HepG2 (cell line): Measurements from ENCODE around the gene UTS2R. TPM values are rescaled to one million over a fixed set of nuclear protein-coding genes. Genes with fewer than 3 reads are reported as not detected.

Experiments
- BCL6 ChIP-seq: IDR thresholded peaks from 2 replicates; pipeline ENCODE4 v1.6.1; 2016; ENCODE audit warnings: missing genetic modification reagents, missing compliant biosample characterization
- KDM3A ChIP-seq: IDR thresholded peaks from 2 replicates; pipeline ENCODE4 v1.6.1; 2018; ENCODE audit warnings: low read depth, missing compliant biosample characterization
- MAFK ChIP-seq, 2 experiments: IDR thresholded peaks in 1 of 2; conservative IDR thresholded peaks in 1 of 2; 2 replicates each; pipeline ENCODE4 v1.6.1; 2011; ENCODE audit warnings: improper control_type of control experiment in 2 of 2, low read length in 2 of 2
- NCOA2 ChIP-seq: sonication (generic); formaldehyde crosslinking; IDR thresholded peaks from 2 replicates; pipeline ENCODE4 v1.8.0; 2022; ENCODE audit warnings: inconsistent platforms
- PAX8 ChIP-seq: sonication (generic); formaldehyde crosslinking; IDR thresholded peaks from 2 replicates; pipeline ENCODE4 v1.8.0; 2022; ENCODE audit warnings: mild to moderate bottlenecking, missing genetic modification reagents, borderline replicate concordance
- PHF20 ChIP-seq: sonication (generic); formaldehyde crosslinking; IDR thresholded peaks from 2 replicates; pipeline ENCODE4 v1.5.0; 2020; ENCODE audit warnings: mild to moderate bottlenecking, missing genetic modification reagents
- PHF8 ChIP-seq: sonication (generic); formaldehyde crosslinking; IDR thresholded peaks from 2 replicates; pipeline ENCODE4 v1.5.0; 2020; ENCODE audit warnings: missing genetic modification reagents
- RELA ChIP-seq: sonication (generic); formaldehyde crosslinking; IDR thresholded peaks from 2 replicates; pipeline ENCODE4 v1.4.0; 2020; ENCODE audit warnings: missing genetic modification reagents
- TAF1 ChIP-seq: sonication (generic); formaldehyde crosslinking; IDR thresholded peaks from 2 replicates; pipeline ENCODE4 v1.4.0; 2020; ENCODE audit warnings: missing genetic modification reagents
- TOPORS ChIP-seq: sonication (generic); formaldehyde crosslinking; IDR thresholded peaks from 2 replicates; pipeline ENCODE4 v1.8.0; 2023; ENCODE audit warnings: mild to moderate bottlenecking, missing genetic modification reagents
- TSC22D2 ChIP-seq: sonication (generic); formaldehyde crosslinking; IDR thresholded peaks from 2 replicates; pipeline ENCODE4 v1.5.1; 2020; ENCODE audit warnings: missing genetic modification reagents, mild to moderate bottlenecking, borderline replicate concordance
- ZBTB7A ChIP-seq: sonication (generic); formaldehyde crosslinking; IDR thresholded peaks from 2 replicates; pipeline ENCODE4 v1.8.0; 2022; ENCODE audit warnings: mild to moderate bottlenecking, missing genetic modification reagents
- ZNF431 ChIP-seq: sonication (generic); formaldehyde crosslinking; IDR thresholded peaks from 2 replicates; pipeline ENCODE4 v1.9.0; 2022; ENCODE audit warnings: missing genetic modification reagents, low read depth, mild to moderate bottlenecking, borderline replicate concordance
- ZNF644 ChIP-seq: IDR thresholded peaks from 2 replicates; pipeline ENCODE4 v1.6.1; 2016; ENCODE audit warnings: low read depth
- ZNF737 ChIP-seq: sonication (generic); formaldehyde crosslinking; IDR thresholded peaks from 2 replicates; pipeline ENCODE4 v1.5.0; 2020; ENCODE audit warnings: missing genetic modification reagents, mild to moderate bottlenecking, borderline replicate concordance
- ZNF792 ChIP-seq: IDR thresholded peaks from 2 replicates; pipeline ENCODE4 v1.6.1; 2016
- ZNF816 ChIP-seq: sonication (generic); formaldehyde crosslinking; IDR thresholded peaks from 2 replicates; pipeline ENCODE4 v1.8.0; 2022; ENCODE audit warnings: missing genetic modification reagents, mild to moderate bottlenecking, borderline replicate concordance
- polyA plus RNA-seq, 8 experiments: library from polyadenylated mRNA; depleted of rRNA in 3 of 8; stranded (reverse) in 7 of 8; unstranded in 1 of 8; fragments of >200 nt; fragmentation: Illumina TruSeq in 4 of 8; extraction: Trizol in 4 of 8; gene quantifications; 2 replicates each; pipeline versions ENCODE4 v1.2.1 to v1.2.3, GENCODE V29; 2011 to 2016; ENCODE audit warnings: low read depth in 4 of 8, missing spikeins in 1 of 8, mixed read lengths in 1 of 8; ENCODE audit not compliant: insufficient read depth in 1 of 8
- total RNA-seq, 5 experiments: library from RNA; depleted of rRNA; stranded (reverse); fragments of >200 nt; fragmentation: Illumina TruSeq; extraction: Trizol; gene quantifications; 2 replicates each; pipeline ENCODE4 v1.2.3, GENCODE V29; 2016; ENCODE audit warnings: low read depth in 1 of 5
- TF ChIP-seq, protein P1 (sequence below): sonication (generic); formaldehyde crosslinking; IDR thresholded peaks from 2 replicates; pipeline ENCODE4 v1.5.0; 2020; ENCODE audit warnings: missing genetic modification reagents, mild to moderate bottlenecking, borderline replicate concordance
- TF ChIP-seq, protein P2 (sequence below): sonication (generic); formaldehyde crosslinking; IDR thresholded peaks from 2 replicates; pipeline ENCODE4 v1.4.0; 2020; ENCODE audit warnings: missing genetic modification reagents
- TF ChIP-seq, protein P3 (sequence below): sonication (generic); formaldehyde crosslinking; conservative IDR thresholded peaks from 2 replicates; pipeline ENCODE4 v1.4.0; 2020; ENCODE audit warnings: mild to moderate bottlenecking, missing genetic modification reagents, moderate library complexity
- TF ChIP-seq, protein P4 (sequence below): sonication (generic); formaldehyde crosslinking; IDR thresholded peaks from 2 replicates; pipeline ENCODE4 v1.8.1; 2023; ENCODE audit warnings: mild to moderate bottlenecking, missing genetic modification reagents
- TF ChIP-seq, protein P5 (sequence below): sonication (generic); formaldehyde crosslinking; IDR thresholded peaks from 2 replicates; pipeline ENCODE4 v1.4.0; 2020; ENCODE audit warnings: low read depth, mild to moderate bottlenecking, missing genetic modification reagents

The UTS2R gene
- total and polyA plus RNA-seq, 2 of the 13 experiments (the other 11 are each of a cell fraction or from before 2014, with no cell fraction given): 0.13 to 0.15 TPM

DNA sequence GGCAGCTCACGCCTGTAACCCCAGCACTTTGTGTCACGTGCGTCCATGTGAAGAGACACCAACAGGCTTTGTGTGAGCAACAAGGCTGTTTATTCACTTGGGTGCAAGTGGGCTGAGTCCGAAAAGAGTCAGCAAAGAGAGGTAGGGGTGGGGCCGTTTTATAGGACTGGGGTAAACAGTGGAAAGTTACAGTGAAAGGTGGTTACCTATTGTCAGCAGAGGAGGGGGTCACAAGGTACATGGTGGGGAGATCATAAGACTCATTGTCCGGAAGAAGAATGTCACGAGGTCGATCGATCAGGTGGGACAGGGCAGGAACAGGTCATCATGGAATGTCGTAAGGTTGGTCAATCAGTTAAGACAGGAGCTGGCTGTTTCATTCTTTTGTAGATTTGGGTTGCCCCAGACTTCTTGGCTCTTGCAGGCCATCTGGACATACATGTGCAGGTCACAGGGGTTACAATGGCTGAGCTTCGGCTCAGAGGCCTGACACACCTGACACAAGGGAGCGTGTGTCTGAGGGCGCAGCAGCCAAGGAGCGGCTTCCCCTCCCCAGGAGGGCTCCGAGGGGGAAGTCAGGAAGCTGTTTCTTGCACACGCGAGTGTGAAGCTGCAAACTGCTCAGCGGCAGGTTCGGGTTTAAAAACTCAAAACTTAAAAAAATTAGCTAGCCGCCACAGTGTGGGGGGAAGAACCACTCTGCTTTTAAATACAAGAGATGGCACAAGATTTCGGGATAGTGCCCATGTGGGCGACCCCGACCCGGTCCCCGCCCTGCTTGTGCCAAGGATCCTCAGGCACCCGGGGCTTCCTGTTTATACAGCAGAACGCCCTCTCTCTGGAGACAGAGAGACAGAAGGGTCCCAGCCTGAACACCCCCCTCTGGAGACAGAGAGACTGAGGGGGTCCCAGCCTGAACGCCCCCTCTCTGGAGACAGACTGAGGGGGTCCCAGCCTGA, 24.9 kb upstream of the UTS2R start (continued):
- TF ChIP-seq PHF20 (CRISPR knock-in tag) (no peak), NCOA2 (CRISPR knock-in tag) (peak; percentile 99), ZBTB7A (CRISPR knock-in tag) (peak; percentile 98), ZNF816 (CRISPR knock-in tag) (peak; percentile 8), TSC22D2 (peak; percentile 78; the same call in 1 of the 2 replicates), BCL6 (peak; percentile 88), TAF1 (CRISPR knock-in tag) (peak; percentile 62), ZNF737 (CRISPR knock-in tag) (peak; percentile 9; the same call in 1 of the 2 replicates), ZNF644 (CRISPR knock-in tag) (0 out of 2 replicates have a peak, but pooled peaks have one; percentile 19), PHF8 (CRISPR knock-in tag) (peak; percentile 30; the same call in 1 of the 2 replicates), ZNF792 (peak; percentile 87), KDM3A (CRISPR knock-in tag) (peak; percentile 89; the same call in 1 of the 2 replicates), ZNF431 (peak; percentile 11; the same call in 1 of the 2 replicates), PAX8 (peak; percentile 73; the same call in 1 of the 2 replicates), RELA (0 out of 2 replicates have a peak, but pooled peaks have one; percentile 72), MAFK (conservative IDR thresholded peaks at IDR 0.05 in 1 of 2, IDR thresholded peaks at IDR 0.05 in 1 of 2; ENCODE audit: low read length in 2 of 2) (no peak), TOPORS (CRISPR knock-in tag) (peak; percentile 73; the same call in 1 of the 2 replicates)
- TF ChIP-seq, protein P1, sequence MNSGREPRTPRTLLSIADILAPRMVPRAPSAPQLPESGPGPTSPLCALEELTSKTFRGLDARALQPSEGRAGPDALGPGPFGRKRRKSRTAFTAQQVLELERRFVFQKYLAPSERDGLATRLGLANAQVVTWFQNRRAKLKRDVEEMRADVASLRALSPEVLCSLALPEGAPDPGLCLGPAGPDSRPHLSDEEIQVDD (CRISPR knock-in tag): no peak
- TF ChIP-seq, protein P2, sequence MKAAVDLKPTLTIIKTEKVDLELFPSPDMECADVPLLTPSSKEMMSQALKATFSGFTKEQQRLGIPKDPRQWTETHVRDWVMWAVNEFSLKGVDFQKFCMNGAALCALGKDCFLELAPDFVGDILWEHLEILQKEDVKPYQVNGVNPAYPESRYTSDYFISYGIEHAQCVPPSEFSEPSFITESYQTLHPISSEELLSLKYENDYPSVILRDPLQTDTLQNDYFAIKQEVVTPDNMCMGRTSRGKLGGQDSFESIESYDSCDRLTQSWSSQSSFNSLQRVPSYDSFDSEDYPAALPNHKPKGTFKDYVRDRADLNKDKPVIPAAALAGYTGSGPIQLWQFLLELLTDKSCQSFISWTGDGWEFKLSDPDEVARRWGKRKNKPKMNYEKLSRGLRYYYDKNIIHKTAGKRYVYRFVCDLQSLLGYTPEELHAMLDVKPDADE (CRISPR knock-in tag): peak; percentile 61; the same call in 1 of the 2 replicates
- TF ChIP-seq, protein P3, sequence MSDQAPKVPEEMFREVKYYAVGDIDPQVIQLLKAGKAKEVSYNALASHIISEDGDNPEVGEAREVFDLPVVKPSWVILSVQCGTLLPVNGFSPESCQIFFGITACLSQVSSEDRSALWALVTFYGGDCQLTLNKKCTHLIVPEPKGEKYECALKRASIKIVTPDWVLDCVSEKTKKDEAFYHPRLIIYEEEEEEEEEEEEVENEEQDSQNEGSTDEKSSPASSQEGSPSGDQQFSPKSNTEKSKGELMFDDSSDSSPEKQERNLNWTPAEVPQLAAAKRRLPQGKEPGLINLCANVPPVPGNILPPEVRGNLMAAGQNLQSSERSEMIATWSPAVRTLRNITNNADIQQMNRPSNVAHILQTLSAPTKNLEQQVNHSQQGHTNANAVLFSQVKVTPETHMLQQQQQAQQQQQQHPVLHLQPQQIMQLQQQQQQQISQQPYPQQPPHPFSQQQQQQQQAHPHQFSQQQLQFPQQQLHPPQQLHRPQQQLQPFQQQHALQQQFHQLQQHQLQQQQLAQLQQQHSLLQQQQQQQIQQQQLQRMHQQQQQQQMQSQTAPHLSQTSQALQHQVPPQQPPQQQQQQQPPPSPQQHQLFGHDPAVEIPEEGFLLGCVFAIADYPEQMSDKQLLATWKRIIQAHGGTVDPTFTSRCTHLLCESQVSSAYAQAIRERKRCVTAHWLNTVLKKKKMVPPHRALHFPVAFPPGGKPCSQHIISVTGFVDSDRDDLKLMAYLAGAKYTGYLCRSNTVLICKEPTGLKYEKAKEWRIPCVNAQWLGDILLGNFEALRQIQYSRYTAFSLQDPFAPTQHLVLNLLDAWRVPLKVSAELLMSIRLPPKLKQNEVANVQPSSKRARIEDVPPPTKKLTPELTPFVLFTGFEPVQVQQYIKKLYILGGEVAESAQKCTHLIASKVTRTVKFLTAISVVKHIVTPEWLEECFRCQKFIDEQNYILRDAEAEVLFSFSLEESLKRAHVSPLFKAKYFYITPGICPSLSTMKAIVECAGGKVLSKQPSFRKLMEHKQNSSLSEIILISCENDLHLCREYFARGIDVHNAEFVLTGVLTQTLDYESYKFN (CRISPR knock-in tag): peak; percentile 99
- TF ChIP-seq, protein P4, sequence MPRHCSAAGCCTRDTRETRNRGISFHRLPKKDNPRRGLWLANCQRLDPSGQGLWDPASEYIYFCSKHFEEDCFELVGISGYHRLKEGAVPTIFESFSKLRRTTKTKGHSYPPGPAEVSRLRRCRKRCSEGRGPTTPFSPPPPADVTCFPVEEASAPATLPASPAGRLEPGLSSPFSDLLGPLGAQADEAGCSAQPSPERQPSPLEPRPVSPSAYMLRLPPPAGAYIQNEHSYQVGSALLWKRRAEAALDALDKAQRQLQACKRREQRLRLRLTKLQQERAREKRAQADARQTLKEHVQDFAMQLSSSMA (CRISPR knock-in tag): peak; percentile 89; the same call in 1 of the 2 replicates
- TF ChIP-seq, protein P5, sequence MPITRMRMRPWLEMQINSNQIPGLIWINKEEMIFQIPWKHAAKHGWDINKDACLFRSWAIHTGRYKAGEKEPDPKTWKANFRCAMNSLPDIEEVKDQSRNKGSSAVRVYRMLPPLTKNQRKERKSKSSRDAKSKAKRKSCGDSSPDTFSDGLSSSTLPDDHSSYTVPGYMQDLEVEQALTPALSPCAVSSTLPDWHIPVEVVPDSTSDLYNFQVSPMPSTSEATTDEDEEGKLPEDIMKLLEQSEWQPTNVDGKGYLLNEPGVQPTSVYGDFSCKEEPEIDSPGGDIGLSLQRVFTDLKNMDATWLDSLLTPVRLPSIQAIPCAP (CRISPR knock-in tag): peak; percentile 24; the same call in 1 of the 2 replicates
